Frontal cortex (tissue), 4 donors: ENCODE measurements around the gene BGLAP. TPM values are rescaled to one million over a fixed set of nuclear protein-coding genes. Genes with fewer than 3 reads are reported as not detected.
A peak's percentile ranks its signal among the peaks of the same experiment; 100 is the strongest.

Experiments used
- DNase-seq, 2 donors: peaks; one replicate each; pipeline ENCODE4 v3.0.0; 2012; ENCODE audit warnings: low spot score in 2 of 2
- FAIRE-seq: peaks from 2 replicates; lab custom pipeline; 2012; peaks lifted over from hg19 to GRCh38; lab: Jason Lieb, UNC
- total RNA-seq: library from RNA; depleted of rRNA; stranded (reverse); fragments of >200 nt; gene quantifications from one replicate; pipeline ENCODE4 v1.2.3, GENCODE V29; 2014
- donor health status: control.
- donor health status: control.
- donor health status: control.

Gene BGLAP
- total RNA-seq, 1 donor from 2014 or later, result not detected

GRCh38 chr1:156225677-156226014 lies 16.3 kb upstream of the BGLAP start:
- FAIRE-seq, result no peak

GRCh38 chr1:156226116-156226538 lies 15.9 kb upstream of the BGLAP start:
- FAIRE-seq, result no peak
- DNase-seq, result no peak

More at GRCh38 chr1:156225677-156226014, 16.3 kb upstream of the BGLAP start:
- no peak for DNase-seq

GRCh38 chr1:156226782-156227181 lies 15.2 kb upstream of the BGLAP start:
- DNase-seq, result no peak
- no peak for FAIRE-seq

GRCh38 chr1:156228501-156228900 lies 13.5 kb upstream of the BGLAP start:
- FAIRE-seq, result no peak
- no peak for DNase-seq

GRCh38 chr1:156229809-156230472 lies 12.0 kb upstream of the BGLAP start:
- DNase-seq, result no peak
- FAIRE-seq, result no peak

GRCh38 chr1:156230473-156230837 lies 11.5 kb upstream of the BGLAP start:
- FAIRE-seq (no peak), DNase-seq (no peak)

- FAIRE-seq, result no peak
- DNase-seq, result no peak
Observed at GRCh38 chr1:156232201-156232894, 9.6 kb upstream of the BGLAP start.

- FAIRE-seq (no peak), DNase-seq (no peak)
Observed at GRCh38 chr1:156233426-156234127, 8.4 kb upstream of the BGLAP start.

- FAIRE-seq (no peak), DNase-seq (no peak)
Observed at GRCh38 chr1:156236164-156236563, 5.8 kb upstream of the BGLAP start.

GRCh38 chr1:156238248-156238647 lies 3.7 kb upstream of the BGLAP start:
- FAIRE-seq (no peak), DNase-seq (no peak)

GRCh38 chr1:156241311-156241811 lies 623 bp upstream of the BGLAP start:
- DNase-seq (no peak), FAIRE-seq (no peak)

- FAIRE-seq, result no peak
- no peak for DNase-seq
Observed at GRCh38 chr1:156242738-156243137, 754 bp downstream of the BGLAP start.

GRCh38 chr1:156244126-156244525 lies 2.1 kb downstream of the BGLAP start:
- no peak for FAIRE-seq

GRCh38 chr1:156244712-156245111 lies 2.7 kb downstream of the BGLAP start:
- no peak for FAIRE-seq
- no peak for DNase-seq

More at GRCh38 chr1:156244126-156244525, 2.1 kb downstream of the BGLAP start:
- no peak for DNase-seq

GRCh38 chr1:156245451-156246232 lies 3.7 kb downstream of the BGLAP start:
- no peak for FAIRE-seq

GRCh38 chr1:156246241-156246780 lies 4.3 kb downstream of the BGLAP start:
- FAIRE-seq, result no peak
- no peak for DNase-seq

More at GRCh38 chr1:156245451-156246232, 3.7 kb downstream of the BGLAP start:
- DNase-seq, result peak in 1 of 2 donors; percentile 39

- DNase-seq, result peak in 1 of 2 donors; percentile 51
- no peak for FAIRE-seq
Observed at GRCh38 chr1:156246781-156247459, 4.9 kb downstream of the BGLAP start.

GRCh38 chr1:156247460-156248322 lies 5.7 kb downstream of the BGLAP start, which contains the start of gene PAQR6:
PAQR6 (minus strand) TSS chr1:156248056; CDS start chr1:156246731, 1,325 bp downstream.
- FAIRE-seq (no peak), DNase-seq (peak; percentile 84 to 86)
